Spleen (tissue), 7 donors: ENCODE results near the gene TRAPPC11.

Experiments
- POLR2A ChIP-seq, 3 donors: fragments of 450-650 bp; IDR thresholded peaks; one replicate each; pipeline ENCODE4 v1.5.1; 2017; ENCODE audit warnings: antibody characterized with exemption in 3 of 3, mild to moderate bottlenecking in 1 of 3
- POLR2AphosphoS5 ChIP-seq, 3 donors: sonication (generic); formaldehyde crosslinking; IDR thresholded peaks; one replicate each; pipeline ENCODE4 v1.5.1; 2017; ENCODE audit warnings: antibody characterized with exemption in 3 of 3
- TF ChIP-seq, protein P1 (sequence below), 11 experiments: fragments of 200-600 bp in 7 of 11; fragments of 450-650 bp in 4 of 11; sonication (generic) in 4 of 11; IDR thresholded peaks in 8 of 11; conservative IDR thresholded peaks in 3 of 11; 1 replicate in 7 of 11; 2 replicates in 4 of 11; pipeline versions ENCODE4 v1.4.0 to v1.8.0; 2016 to 2021; ENCODE audit warnings: antibody characterized with exemption in 11 of 11, inconsistent platforms in 4 of 11, mild to moderate bottlenecking in 1 of 11
- donor health status: DM: no; HTN: no; CAD: no; lungs with moderate emphysema.
- donor health status: DM: no; HTN: no; CAD: no.
- donor health status: DM: no; HTN: no; CAD: no.

DNA sequence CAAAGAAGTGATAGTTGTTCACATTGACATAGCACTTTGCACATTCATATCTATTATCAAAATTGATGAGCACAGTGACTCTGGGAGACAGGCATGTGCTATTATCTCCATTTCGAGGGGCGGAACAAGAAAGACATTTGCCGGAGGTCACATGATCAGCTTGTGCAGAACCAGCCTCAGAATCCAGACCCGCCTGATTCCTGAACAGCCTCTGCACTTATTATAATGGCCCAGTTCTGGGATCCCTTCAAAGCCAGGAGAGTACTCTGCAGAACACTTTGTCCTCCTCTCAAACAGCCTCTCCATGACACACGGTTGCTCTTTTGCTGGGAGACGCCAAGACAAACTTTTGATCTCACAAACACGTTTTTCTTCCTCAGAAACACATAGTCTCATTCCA is 48.5 kb upstream of the TRAPPC11 start:
- no peak for TF ChIP-seq POLR2A (IDR thresholded peaks at IDR 0.05)
- TF ChIP-seq, protein P1, sequence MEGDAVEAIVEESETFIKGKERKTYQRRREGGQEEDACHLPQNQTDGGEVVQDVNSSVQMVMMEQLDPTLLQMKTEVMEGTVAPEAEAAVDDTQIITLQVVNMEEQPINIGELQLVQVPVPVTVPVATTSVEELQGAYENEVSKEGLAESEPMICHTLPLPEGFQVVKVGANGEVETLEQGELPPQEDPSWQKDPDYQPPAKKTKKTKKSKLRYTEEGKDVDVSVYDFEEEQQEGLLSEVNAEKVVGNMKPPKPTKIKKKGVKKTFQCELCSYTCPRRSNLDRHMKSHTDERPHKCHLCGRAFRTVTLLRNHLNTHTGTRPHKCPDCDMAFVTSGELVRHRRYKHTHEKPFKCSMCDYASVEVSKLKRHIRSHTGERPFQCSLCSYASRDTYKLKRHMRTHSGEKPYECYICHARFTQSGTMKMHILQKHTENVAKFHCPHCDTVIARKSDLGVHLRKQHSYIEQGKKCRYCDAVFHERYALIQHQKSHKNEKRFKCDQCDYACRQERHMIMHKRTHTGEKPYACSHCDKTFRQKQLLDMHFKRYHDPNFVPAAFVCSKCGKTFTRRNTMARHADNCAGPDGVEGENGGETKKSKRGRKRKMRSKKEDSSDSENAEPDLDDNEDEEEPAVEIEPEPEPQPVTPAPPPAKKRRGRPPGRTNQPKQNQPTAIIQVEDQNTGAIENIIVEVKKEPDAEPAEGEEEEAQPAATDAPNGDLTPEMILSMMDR (IDR thresholded peaks at IDR 0.05 in 8 of 11, conservative IDR thresholded peaks at IDR 0.05 in 3 of 11): no peak
- no peak for TF ChIP-seq POLR2AphosphoS5 (IDR thresholded peaks at IDR 0.05)
